T47D (cell line): ENCODE data around the gene NEMF.

Source experiments
- DNase-seq, 2 experiments: peaks; one replicate each; pipeline versions ENCODE4 v3.0.0 to v3.0.0-alpha.2; 2011 to 2012; ENCODE audit warnings: low read depth in 1 of 2, low spot score in 1 of 2
- JUND ChIP-seq: IDR thresholded peaks from 2 replicates; pipeline ENCODE4 v1.6.1; 2012; ENCODE audit warnings: low read depth
- in situ Hi-C: cut with HindIII; loops from 2 replicates; pipeline ENCODE4 v1.10.0; 2016; ENCODE audit warnings: low sequenced_read_pairs, low pct_unique_long_range_greater_than_20kb

Gene NEMF

DNA sequence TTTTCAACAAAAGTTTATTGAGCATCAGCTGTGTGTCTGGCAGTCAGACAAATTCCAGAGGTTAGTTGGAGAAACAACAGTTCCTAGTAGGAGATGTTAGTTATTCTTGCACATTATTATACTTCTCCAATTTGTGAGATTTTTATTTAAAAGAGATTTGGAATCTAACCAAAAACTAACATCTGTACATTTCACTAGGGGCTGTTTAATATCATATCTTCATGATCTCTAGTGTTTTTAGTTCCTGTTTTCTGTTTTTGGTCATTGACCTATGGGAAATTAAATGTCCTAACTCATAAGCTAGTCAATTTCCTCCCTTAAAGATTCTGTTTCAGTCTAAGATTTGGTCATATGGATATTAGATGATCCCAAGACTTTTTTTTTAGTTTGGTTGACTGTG, 118.8 kb downstream of the NEMF start:
- no peak for DNase-seq
- TF ChIP-seq JUND: no peak
- in situ Hi-C loops: no loop called here

DNA sequence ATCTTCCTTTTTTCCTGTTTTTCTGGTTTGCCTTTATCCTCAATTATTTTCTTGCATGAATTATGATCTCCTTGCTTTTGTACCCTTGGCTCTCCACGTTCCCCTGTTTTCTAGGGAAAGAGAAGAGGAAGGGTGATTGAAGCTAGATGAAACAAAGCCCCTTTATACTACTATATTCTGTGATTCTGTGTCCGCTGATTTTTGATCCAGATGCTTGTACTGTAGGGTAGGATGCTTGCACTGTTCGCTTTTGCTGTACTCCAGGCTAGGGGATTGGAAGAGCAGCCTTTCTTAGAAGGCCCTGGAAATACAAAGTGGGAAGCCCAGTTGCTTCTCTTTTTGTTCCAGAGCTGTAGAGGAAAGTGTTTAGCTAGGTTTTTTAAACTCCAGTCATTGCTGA, 119.7 kb downstream of the NEMF start:
- TF ChIP-seq JUND: no peak
- DNase-seq: no peak
- in situ Hi-C loops: no loop called here
